ENCODE measurements around the gene ANTXR1. TPM values are rescaled to one million over a fixed set of nuclear protein-coding genes. Genes with fewer than 3 reads are reported as not detected.

ANTXR1 gene
- total and polyA plus RNA-seq, 10 donors, result 2.8 to 66.7 (median 36.9) TPM

DNA sequence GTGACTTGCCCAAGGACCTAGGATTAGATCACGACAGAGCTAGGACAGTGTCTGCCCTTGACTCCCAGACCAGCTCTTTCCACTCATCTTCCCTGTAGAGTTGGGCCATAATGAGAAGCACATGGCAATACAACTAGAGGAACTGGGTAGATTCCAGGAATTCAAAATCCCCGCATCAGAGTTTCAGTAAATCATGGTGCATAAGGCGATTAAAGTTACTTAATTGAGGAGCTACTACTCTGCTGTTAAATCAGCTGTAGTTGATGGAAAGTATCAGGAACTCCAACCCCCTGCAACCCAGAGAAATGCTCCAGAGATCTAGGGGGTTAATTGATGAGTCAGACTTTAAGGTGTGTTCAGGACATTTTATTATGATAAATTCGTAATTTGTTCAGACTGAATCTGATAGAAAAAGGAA lies 5.7 kb downstream of the ANTXR1 start:
- DNase-seq, result no peak
- H3K27me3 ChIP-seq (replicated peaks in 1 of 7), result peaks cover 4 to 67% (median 25%) of the 10 kb centered on the region in 7 donors
- no peaks in the 10 kb centered on the region for H3K9me3 ChIP-seq
- intact Hi-C loops (cut with DNase I; ENCODE audit: low total_unique reads), result no loop called here
- no peaks in the 10 kb centered on the region for H3K36me3 ChIP-seq
- no peak for TF ChIP-seq POLR2A (IDR thresholded peaks at IDR 0.05)
- no peak for TF ChIP-seq POLR2AphosphoS5 (IDR thresholded peaks at IDR 0.05)
- TF ChIP-seq, protein P1, sequence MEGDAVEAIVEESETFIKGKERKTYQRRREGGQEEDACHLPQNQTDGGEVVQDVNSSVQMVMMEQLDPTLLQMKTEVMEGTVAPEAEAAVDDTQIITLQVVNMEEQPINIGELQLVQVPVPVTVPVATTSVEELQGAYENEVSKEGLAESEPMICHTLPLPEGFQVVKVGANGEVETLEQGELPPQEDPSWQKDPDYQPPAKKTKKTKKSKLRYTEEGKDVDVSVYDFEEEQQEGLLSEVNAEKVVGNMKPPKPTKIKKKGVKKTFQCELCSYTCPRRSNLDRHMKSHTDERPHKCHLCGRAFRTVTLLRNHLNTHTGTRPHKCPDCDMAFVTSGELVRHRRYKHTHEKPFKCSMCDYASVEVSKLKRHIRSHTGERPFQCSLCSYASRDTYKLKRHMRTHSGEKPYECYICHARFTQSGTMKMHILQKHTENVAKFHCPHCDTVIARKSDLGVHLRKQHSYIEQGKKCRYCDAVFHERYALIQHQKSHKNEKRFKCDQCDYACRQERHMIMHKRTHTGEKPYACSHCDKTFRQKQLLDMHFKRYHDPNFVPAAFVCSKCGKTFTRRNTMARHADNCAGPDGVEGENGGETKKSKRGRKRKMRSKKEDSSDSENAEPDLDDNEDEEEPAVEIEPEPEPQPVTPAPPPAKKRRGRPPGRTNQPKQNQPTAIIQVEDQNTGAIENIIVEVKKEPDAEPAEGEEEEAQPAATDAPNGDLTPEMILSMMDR (IDR thresholded peaks at IDR 0.05 in 8 of 11, conservative IDR thresholded peaks at IDR 0.05 in 3 of 11), result no peak
- H3K4me1 ChIP-seq, result peaks cover 2 to 10% (median 7%) of the 10 kb centered on the region in 6 donors
- 77 to 90% (median 80%) methylated on average over 4 of the region's 4 CpGs for WGBS, 5 donors
- H3K27ac ChIP-seq, result no peak overlapping the region
- no peak overlapping the region for H3K4me3 ChIP-seq

DNA sequence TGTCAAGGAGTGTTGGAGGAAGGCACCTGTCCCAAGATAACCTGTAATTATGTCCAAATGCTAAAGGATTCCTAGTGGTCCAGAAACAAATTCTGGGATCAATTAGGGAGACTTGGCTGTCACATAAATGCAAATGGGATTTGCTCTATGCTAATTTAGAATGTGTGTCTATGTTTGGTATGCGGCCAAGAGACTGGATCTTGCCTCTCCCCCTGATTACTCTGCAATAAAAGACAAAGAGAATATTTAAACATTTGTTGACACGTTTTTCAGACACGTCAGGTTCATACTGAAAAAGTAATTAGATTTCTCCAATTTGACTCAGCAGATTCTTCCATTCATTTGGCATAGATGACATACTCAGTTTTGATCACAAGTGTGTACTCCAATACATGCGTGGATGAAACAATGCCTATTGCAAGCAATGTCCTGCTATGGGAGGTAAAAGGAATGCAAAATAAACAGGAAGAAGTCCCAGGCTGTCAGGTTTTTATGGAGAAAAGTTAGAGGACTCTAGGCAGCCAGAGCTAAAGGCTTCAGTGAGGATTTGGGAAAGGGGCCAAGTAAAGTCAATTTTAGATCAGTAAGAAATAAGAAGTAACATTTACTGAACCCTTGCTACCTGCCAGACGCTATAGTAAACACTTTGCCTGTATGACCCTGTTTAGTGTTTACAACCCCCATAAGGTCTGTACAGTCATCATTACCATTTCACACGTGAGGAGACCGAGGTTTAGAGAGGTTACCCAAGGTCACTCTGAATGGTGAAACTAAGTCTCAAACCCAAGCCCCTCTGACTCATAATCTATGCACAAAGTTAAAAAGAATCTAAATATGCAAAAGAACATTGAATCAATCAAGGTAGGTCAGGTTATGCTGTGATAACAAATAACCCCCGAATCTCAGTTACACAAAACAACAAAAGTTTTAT lies 7.8 kb downstream of the ANTXR1 start:
- H3K9me3 ChIP-seq, result no peaks in the 10 kb centered on the region
- peaks cover 0 to 59% (median 6%) of the 10 kb centered on the region in 7 donors for H3K27me3 ChIP-seq (replicated peaks in 1 of 7)
- intact Hi-C loops (cut with DNase I; ENCODE audit: low total_unique reads), result no loop called here
- DNase-seq, result no peak
- no peak overlapping the region for H3K4me3 ChIP-seq
- H3K27ac ChIP-seq, result no peak overlapping the region
- TF ChIP-seq POLR2A (IDR thresholded peaks at IDR 0.05) (no peak), POLR2AphosphoS5 (IDR thresholded peaks at IDR 0.05) (no peak)
- TF ChIP-seq, protein P1 (IDR thresholded peaks at IDR 0.05 in 8 of 11, conservative IDR thresholded peaks at IDR 0.05 in 3 of 11), result no peak
- 61 to 76% (median 69%) methylated on average over 8 of the region's 8 CpGs for WGBS, 5 donors
- no peaks in the 10 kb centered on the region for H3K36me3 ChIP-seq
- peaks cover 0 to 3% (median 0%) of the 10 kb centered on the region in 6 donors for H3K4me1 ChIP-seq

DNA sequence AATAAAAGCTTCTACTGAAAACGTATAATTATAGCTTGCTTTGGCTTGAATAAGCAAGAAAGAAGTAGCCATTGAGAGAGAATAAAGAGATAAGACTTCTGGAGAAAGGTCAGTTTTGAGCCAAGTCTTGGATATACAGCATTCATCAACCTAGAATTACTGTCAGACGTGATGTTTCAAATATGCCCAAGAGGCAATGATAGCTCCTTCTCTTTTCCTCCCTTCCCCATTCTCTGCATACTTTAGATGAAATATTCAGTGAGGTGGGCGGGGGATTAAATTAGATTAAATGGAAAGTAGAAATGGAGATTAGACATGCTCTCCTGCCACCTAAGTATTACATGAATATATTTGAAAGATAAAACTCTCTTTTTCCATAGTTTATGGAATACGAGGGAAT lies 8.7 kb downstream of the ANTXR1 start:
- H3K9me3 ChIP-seq, result no peaks in the 10 kb centered on the region
- 67 to 82% (median 79%) methylated on average over 4 of the region's 4 CpGs for WGBS, 5 donors
- no peak overlapping the region for H3K27ac ChIP-seq

More for the DNA sequence above, 8.7 kb downstream of the ANTXR1 start:
- TF ChIP-seq POLR2A (IDR thresholded peaks at IDR 0.05) (no peak), POLR2AphosphoS5 (IDR thresholded peaks at IDR 0.05) (no peak)
- TF ChIP-seq, protein P1 (IDR thresholded peaks at IDR 0.05 in 8 of 11, conservative IDR thresholded peaks at IDR 0.05 in 3 of 11), result no peak
- DNase-seq, result no peak
- intact Hi-C loops (cut with DNase I; ENCODE audit: low total_unique reads), result no loop called here
- H3K4me1 ChIP-seq, result peaks cover 0 to 9% (median 0%) of the 10 kb centered on the region in 6 donors
- H3K4me3 ChIP-seq, result no peak overlapping the region
- H3K27me3 ChIP-seq (replicated peaks in 1 of 7), result peaks cover 0 to 52% (median 6%) of the 10 kb centered on the region in 7 donors
- no peaks in the 10 kb centered on the region for H3K36me3 ChIP-seq

Data from spleen (tissue), 11 donors.